HL-60/S4 treated with retinoic acid at 250 ng/mL for 4 days and 3 days (cell line): ENCODE measurements around the gene TEK.

Experiments
- in situ Hi-C: fragments of 300-500 bp; cut with MboI; formaldehyde crosslinking; loops from 2 replicates; pipeline ENCODE4 v1.7.0; 2022; ENCODE audit warnings: low sequenced_read_pairs

The TEK gene

DNA sequence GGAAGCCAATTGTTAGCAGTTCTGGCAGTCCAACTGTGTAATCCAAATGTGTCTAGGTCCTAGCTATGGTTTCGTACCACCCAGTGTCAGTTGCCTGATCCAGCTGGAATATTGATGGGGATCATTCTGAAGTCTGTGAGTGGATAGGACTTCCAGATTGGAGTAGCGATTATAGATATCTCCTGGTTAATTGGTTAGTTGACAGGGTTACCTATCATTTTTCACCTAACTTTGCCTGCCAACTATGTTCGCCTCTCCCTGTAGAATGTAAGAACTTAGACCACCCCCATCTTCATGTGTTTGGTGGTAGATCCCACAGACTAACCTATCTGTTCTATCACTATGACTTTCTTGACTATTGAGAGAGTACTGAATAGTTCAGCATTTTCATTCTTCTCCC, 59.9 kb downstream of the TEK start:
- in situ Hi-C loops: no loop called here

- in situ Hi-C loops: no loop called here
Observed at GRCh38 chr9:27176971-27177370, 67.9 kb downstream of the TEK start.

DNA sequence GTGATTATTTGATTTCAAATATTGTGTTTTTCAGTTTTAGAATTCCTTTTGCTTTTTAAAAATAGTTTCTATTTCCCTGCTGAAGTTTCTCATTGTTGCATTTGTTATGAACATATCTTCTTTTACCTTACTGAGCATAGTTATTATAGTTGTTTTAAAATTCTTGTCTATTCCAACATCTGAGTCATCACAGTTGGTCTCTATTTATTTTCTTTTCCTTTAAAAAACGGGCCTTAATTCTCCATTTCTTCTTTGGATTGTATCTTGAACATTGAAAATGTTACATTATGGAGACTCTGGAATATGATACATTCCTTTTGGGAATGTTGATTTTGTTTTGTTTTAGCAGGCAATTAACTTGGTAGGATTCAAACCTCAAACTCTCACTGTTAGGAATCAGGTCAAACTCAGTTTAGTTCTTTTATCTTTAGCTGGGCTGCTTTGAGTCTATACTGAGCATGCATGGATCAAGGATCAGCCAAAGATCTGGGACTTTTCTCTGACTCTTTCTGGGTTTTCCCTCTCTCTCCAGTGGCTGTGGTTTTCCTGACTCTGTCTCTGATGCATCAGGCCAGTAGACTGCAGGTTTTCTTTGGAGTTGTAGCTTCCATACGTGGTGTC, 70.3 kb downstream of the TEK start:
- in situ Hi-C loops: no loop called here

DNA sequence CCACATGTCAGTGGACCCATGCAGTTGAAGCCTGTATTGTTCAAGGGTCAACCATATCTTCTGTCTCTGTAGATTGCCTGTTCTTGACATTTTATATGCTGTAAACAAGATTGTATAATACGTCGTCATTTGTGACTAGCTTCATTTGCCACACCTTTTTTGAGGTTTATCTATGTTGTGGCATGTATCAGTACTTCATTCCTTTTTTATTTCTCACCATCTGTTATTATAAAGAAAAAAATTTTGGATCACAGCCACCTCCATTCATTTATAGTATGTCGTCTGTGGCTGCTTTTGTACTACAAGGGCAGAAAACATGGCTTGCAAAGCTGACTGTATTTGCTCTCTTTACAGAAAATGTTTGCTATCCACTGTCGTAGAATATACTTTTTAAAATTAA, 72.4 kb downstream of the TEK start:
- in situ Hi-C loops: no loop called here

- in situ Hi-C loops: no loop called here
Observed at GRCh38 chr9:27182421-27182820, 73.4 kb downstream of the TEK start.

GRCh38 chr9:27183131-27183530, 74.1 kb downstream of the TEK start:
- in situ Hi-C loops: no loop called here

DNA sequence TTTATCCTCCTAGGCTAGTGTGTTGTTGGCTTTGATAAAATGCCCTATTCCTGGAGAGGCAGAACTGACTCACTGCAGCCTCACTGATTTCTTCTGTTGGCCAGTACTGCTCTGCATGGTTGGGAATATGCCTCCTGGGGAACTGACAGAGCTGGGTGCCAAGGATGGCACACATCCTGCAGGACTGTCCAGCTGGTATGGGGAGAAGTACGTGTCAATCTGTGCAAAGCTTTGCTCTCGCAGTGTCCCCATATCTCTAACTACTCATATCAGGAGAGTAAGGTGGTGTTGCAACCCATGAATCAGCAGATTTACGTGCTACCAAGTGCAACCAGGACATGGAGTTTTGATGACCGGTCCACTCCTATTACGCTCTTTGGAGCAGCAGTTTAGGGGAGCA, 74.7 kb downstream of the TEK start:
- in situ Hi-C loops: no loop called here

DNA sequence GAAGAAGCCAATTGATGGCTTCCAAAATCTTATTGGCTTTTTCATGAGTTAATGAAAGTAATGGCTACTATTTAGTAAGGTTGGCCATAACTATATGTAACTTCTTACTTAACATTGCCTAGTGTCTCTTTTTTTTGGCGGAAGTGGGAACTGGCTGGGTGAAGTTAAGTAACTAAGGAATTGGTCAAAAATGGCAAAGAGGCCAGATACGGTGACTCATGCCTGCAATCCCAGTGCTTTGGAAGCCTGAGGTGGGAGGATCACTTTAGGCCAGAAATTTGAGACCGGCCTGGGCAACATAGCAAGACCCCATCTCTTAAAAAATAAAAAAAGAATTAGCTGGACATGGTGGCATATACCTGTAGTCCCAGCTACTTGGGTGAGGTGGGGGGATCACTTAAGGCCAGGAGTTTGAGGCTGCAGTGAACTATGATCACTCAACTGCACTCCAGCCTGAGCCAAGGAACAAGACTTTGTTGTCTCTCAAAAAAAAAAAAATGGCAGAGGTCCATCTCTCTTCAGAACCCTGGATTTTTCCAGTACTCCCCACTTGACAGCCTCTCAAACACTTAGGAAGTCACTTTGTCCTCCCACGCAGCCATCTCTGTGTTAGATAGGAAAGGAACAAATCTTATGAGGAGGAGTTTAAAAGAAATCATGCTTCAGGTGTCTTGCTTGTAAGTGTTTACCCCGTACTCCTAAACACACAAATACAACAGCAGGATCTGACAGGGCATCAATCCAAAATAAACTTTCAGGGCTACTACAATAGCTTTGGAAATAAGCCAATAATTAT, 75.7 kb downstream of the TEK start:
- in situ Hi-C loops: no loop called here

DNA sequence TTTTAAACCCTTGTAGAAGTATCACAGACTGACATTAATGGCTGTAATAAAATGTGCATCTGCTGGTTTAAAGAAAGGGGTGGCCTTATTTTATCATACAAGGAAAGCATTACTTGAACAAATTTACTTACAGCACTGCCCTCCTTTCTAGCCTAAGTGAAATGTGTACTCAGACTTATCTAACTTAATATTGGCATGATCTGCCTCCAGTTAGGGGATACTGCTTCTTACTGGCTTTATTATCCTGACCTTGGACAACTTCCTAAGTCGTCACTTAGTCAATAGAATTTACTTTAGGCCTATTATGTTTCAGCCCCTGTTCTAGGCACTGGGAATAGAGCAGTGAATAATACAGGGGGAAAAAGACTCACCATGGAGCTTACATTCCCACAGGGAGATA, 79.4 kb downstream of the TEK start:
- in situ Hi-C loops: no loop called here

- in situ Hi-C loops: no loop called here
Observed at GRCh38 chr9:27189426-27189825, 80.4 kb downstream of the TEK start.

GRCh38 chr9:27192291-27192960, 83.4 kb downstream of the TEK start:
- in situ Hi-C loops: no loop called here

DNA sequence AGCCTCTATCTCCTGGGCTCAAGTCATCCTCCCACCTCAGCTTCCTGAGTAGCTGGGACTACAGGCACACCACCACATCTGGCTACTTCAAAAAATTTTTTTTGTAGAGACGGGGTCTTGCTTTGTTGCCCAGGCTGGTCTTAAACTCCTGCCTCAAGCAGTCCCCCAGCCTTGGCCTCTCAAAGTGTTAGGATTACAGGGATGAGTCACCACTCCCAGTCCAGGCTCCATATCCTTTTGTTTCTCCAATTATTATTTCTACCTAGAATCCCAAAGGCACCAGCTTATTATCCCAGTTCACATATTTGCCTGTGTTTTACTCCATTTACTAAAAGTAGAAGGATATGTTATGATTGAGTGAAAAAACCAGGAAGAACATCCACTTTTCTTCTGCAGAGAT, 84.9 kb downstream of the TEK start:
- in situ Hi-C loops: no loop called here

DNA sequence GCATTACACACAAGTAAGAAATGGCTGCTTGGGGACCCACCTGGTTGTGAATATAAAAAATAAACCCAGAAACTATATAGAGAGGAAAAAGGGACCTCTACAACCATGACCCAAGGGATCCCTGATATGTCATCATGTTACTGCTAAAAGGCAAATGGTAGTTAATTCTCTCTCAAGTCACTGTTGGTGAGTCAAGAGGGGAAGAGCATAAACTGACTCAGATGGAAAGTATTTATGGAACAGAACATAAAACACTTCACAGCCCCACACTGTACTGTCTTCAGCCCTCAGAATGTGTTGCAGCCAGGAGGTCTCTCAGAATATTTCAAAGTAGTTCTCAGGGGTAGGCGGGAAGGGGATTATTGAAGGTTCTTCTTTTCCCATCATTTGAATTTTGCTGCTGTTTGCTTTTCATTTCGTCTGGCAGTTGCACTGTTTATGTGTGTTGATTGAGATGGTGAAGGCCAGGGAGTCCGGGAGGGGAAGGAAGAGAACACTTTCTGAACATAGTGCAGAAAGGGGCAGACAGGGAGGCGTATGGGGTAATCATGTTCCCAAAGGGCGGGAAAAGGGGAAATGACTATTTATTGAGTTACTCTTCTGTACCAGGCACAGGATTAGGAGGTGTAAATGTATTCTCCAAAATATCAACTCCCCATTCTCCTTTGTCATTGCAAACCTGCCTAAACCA, 85.5 kb downstream of the TEK start:
- in situ Hi-C loops: no loop called here

DNA sequence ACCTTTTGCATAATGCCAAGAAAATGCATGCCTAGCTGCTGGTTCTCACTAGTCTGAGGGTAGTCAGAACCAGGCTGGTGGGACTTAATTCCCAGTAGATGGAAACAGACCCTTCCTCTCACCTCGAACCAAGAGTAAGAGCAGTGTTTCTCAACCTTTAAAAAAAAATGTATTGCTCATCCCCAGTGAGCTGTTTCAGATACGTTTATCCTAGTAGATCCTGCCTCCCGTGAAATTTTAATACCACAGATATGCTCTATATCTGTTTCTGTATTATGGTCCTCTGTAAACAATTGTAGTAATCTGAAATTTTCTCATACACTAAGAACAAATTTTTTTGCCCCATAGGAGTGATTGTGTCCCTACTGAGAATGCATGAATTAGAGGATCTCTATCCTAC, 86.2 kb downstream of the TEK start:
- in situ Hi-C loops: no loop called here

DNA sequence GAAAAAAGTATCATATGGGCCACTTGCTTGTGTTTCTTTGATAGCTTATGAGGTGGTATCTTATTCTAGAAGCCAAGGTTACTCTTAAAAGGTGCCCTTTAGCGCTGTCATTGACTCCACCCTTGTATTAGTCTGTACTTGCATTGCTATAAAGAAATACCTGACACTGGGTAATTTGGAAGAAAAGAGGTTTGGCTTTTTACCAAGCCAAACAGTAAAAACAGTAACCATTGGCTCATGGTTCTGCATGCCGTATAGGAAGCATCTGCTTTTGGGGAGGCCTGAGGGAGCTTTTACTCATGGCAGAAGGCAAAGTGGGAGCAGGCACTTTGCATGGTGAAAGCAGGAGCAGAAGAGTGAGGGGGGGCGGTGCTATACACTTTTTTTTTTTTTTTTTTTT, 87.4 kb downstream of the TEK start:
- in situ Hi-C loops: no loop called here

GRCh38 chr9:27198190-27198589, 89.2 kb downstream of the TEK start:
- in situ Hi-C loops: no loop called here

DNA sequence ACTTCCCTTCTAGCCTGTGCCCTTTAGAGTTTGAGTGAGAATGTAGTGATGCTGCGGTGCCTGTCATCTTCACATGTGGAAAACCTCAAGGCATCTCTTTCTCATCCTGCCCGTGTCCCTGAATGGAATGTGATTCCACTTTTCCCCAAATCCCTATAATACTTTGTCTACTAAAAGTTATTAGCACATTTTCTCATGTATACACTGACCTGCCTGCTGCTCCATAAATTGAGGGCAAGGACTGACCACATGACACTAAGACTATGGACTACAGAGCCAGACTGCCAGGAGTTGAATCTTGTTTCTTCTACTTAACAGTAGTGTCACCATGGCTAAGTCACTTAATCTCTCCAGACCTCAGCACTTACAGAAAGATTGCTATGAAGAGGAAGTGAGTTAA, 93.0 kb downstream of the TEK start:
- in situ Hi-C loops: no loop called here

- in situ Hi-C loops: no loop called here
Observed at GRCh38 chr9:27203783-27204182, 94.8 kb downstream of the TEK start.

DNA sequence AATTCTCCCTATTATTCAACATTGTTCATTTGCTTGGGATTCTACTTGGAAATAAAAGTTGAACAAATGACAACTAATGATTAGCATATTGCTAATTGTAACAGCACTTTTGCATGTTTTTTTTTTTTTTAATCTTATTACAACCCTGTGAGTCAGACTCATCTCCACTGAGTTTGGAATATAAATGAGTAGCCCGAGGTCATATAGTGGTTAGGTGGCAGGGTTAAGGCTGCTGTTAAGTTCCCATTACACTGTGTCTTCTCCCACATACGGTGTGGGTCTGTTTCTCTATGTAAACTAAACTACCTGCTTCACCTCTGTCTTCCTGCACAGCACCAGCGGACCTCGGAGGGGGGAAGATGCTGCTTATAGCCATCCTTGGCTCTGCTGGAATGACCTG, 95.6 kb downstream of the TEK start:
- in situ Hi-C loops: no loop called here

DNA sequence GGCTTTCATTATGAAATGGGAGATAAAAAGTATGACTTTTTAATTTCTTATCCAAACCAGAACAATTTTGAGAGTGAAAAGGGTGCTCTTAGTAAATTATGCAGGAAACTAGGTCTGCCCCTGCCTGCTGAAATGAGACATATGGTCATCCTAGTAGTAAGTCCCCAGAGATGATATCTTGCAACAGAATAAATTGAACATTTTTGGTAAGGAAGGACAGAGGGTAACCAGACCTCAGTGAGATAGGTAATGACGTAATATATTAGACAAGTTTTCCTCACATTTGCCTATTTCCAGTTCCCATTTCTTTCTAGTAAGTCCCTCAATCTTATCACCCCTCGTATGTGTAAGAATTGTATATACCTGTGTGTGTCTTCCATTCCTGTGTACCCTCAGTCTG, 96.2 kb downstream of the TEK start:
- in situ Hi-C loops: no loop called here

GRCh38 chr9:27206041-27206440, 97.0 kb downstream of the TEK start:
- in situ Hi-C loops: no loop called here

DNA sequence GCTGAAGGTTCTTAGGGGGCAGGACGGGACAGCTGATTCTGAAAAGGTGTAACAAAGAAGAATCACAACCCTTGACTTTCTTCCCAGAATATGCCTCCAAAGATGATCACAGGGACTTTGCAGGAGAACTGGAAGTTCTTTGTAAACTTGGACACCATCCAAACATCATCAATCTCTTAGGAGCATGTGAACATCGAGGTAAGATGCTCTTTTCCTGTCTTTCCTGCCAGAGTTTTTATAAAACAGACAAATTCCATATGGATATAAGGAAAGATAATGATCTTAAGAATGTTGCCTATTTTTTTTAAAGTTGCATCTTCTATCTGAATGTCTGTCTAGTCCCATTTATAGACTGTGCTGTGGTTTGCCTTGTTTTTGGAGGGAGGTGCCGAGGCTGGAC, 100.0 kb downstream of the TEK start:
- in situ Hi-C loops: no loop called here
